PC-3 (cell line): Measurements from ENCODE around the gene DMD.

Source experiments
- EZH2 ChIP-seq: fragments of 300-600 bp; sonication (generic); IDR thresholded peaks from one replicate; pipeline ENCODE4 v1.6.1; 2017; ENCODE audit warnings: antibody characterized with exemption, mild to moderate bottlenecking, low read length; ENCODE audit not compliant: unreplicated experiment
- EZH2phosphoT487 ChIP-seq: fragments of 300-600 bp; sonication (generic); IDR thresholded peaks from 2 replicates; pipeline ENCODE4 v1.6.1; 2018; ENCODE audit warnings: mild to moderate bottlenecking, antibody characterized with exemption, low read length, borderline replicate concordance
- TF ChIP-seq, protein P1 (sequence below): fragments of 300-600 bp; sonication (generic); conservative IDR thresholded peaks from 2 replicates; pipeline ENCODE4 v1.5.1; 2017; ENCODE audit warnings: antibody characterized with exemption, low read depth, mild to moderate bottlenecking, low read length

DNA sequence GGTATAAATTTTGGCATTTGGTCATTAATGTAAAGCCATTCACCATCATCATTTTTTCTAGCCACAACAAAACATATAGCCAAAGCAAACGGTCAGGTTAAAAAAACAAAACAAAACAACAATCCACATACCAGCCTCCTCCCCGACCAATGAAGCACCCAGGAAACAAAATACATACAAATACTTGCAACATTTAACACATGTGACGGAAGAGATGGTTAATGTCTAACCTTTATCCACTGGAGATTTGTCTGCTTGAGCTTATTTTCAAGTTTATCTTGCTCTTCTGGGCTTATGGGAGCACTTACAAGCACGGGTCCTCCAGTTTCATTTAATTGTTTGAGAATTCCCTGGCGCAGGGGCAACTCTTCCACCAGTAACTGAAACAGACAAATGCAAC lies 1282.0 kb downstream of the DMD start:
- TF ChIP-seq EZH2 (no peak), EZH2phosphoT487 (no peak)
- TF ChIP-seq, protein P1, sequence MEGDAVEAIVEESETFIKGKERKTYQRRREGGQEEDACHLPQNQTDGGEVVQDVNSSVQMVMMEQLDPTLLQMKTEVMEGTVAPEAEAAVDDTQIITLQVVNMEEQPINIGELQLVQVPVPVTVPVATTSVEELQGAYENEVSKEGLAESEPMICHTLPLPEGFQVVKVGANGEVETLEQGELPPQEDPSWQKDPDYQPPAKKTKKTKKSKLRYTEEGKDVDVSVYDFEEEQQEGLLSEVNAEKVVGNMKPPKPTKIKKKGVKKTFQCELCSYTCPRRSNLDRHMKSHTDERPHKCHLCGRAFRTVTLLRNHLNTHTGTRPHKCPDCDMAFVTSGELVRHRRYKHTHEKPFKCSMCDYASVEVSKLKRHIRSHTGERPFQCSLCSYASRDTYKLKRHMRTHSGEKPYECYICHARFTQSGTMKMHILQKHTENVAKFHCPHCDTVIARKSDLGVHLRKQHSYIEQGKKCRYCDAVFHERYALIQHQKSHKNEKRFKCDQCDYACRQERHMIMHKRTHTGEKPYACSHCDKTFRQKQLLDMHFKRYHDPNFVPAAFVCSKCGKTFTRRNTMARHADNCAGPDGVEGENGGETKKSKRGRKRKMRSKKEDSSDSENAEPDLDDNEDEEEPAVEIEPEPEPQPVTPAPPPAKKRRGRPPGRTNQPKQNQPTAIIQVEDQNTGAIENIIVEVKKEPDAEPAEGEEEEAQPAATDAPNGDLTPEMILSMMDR: no peak
